NCI-H146 treated with DMSO at 0.1 percent for 48 hours (cell line): ENCODE measurements around the gene MINK1.
A peak's percentile ranks its signal among the peaks of the same experiment; 100 is the strongest.
"Not testable (repeated sequence)": the region's sequence is repeated elsewhere in the genome, so short reads cannot be mapped to it uniquely, and the experiment has no call there.

Experiments used
- DNase-seq: peaks from one replicate; lab custom pipeline; 2025; ENCODE audit not compliant: unreplicated experiment; lab: John Stamatoyannopoulos, UW

MINK1 gene

GRCh38 chr17:4810696-4811290 is 22.3 kb upstream of the MINK1 start:
- no peak for DNase-seq

GRCh38 chr17:4811471-4811870 is 21.7 kb upstream of the MINK1 start:
- DNase-seq: no peak

DNA sequence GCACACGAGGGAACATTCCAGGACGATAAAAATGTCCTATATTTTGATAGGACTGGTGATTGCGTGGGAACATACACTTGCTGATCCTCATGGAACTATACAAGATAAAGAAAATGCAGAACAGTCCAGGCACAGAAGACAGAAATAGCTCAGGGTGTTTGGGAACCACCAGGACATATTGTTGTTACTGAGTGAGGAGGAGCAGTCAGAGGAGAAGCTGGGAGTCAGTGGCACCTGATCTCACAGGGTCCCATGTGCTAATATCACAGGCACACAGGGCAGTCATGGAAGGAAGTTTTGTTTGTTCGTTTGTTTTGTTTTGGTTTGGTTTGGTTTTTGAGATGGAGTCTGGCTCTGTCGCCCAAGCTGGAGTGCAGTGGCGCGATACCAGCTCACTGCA is 20.4 kb upstream of the MINK1 start:
- DNase-seq: no peak

DNA sequence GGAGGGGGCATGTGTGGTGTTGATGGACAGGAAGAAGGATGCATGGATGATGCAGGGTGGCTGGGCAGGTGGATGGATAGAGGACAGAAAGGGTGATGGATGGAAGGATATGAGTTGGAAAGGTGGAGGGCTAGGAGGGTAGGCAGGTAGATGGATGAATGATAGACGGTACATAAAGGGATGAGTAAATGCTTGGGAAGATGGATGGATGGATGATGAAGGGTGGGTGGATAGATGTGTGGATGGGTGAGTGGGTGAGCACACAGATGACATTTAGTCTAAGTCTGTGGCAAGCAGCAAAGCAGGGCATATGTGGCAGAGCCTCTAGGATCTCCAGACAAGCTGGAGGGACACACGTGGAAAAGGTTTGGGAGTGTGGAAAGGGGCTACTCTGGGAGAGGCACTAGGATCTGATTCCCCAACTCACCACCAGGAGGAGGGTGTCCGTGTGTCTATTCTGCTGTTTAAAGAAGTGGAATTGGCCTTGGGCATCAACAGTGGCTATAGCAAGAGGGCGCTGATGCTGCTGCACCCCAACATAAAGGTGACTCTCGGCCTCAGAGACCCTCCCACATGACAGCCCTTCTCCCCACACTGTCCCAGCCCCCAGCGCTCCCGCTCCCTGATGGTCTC is 18.0 kb upstream of the MINK1 start:
- DNase-seq: no peak

- no peak for DNase-seq
Observed at GRCh38 chr17:4816826-4817225, 16.3 kb upstream of the MINK1 start.

GRCh38 chr17:4818276-4818675 is 14.9 kb upstream of the MINK1 start:
- DNase-seq: no peak

DNA sequence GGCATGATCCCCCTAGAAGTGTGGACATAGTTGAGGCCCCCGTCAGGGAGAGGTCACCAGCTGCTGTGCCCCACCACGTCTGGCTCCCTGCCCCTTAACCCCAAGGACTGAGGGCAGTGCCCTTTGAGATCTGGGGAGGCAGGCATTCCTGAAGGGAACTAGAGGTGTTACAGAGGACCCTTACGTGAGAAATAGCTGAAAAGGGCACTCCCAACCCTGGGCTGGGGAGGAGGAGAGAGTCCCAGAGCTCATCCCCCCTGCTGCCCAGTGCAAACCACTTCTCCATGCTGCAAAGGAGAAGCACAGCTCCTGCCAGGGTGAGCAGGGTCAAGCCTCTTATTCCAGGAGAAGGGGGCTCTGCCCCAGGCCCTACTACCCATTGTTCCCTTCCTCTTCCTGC is 10.3 kb upstream of the MINK1 start:
- no peak for DNase-seq

DNA sequence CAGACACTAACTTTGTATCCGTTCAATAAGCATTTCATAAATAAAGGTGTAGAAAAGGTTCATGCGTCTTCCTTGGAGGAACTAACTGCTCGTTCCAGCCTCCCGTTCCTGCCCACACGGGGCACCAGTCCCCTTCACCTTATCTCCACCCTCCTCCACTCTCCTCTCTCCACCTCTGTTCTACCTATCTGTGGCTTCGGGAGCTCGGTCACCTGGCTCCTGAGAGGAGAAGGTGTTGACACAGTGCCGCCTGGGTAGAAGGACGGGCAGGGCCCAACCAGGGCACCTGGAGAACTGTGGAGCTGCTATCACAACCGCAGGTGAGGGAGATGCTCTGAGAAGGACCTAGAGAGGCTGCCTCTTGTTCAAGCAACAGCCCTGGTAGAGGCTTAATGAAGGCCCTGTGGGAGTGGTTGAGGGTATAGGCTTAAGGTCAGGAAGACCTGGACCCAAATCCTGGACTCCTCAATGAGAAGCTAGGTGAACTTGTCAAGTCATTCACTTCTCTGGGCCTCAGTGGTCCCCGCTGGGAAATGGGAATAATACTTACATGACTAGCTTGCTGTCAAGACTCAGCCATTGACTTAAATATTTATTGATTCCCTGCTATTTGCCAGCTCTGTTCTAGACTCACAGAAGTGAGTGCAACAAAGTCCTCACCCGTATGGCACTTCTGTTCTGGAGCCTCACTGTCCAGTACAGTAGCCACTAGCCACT is 9.6 kb upstream of the MINK1 start:
- DNase-seq: no peak

GRCh38 chr17:4827399-4827798 is 5.7 kb upstream of the MINK1 start:
- DNase-seq: no peak

DNA sequence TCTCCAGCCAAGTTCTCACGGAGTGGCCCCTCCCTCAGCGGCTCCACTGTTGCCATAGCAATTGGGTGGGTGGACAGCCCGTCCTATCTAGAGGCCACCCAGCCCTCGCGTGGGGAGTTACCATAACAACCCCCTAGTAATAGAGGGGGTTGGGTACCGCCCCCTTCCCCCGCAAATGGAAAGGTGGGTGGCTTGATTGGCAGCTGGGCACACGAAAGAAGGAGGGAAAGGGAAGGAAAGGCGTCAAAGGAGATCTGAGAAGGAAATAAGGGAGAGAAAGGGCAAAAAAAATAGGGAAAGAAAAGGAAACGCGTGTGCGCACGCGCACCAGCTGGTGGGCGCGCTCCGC is 337 bp upstream of the MINK1 start:
- DNase-seq: not testable (repeated sequence)

DNA sequence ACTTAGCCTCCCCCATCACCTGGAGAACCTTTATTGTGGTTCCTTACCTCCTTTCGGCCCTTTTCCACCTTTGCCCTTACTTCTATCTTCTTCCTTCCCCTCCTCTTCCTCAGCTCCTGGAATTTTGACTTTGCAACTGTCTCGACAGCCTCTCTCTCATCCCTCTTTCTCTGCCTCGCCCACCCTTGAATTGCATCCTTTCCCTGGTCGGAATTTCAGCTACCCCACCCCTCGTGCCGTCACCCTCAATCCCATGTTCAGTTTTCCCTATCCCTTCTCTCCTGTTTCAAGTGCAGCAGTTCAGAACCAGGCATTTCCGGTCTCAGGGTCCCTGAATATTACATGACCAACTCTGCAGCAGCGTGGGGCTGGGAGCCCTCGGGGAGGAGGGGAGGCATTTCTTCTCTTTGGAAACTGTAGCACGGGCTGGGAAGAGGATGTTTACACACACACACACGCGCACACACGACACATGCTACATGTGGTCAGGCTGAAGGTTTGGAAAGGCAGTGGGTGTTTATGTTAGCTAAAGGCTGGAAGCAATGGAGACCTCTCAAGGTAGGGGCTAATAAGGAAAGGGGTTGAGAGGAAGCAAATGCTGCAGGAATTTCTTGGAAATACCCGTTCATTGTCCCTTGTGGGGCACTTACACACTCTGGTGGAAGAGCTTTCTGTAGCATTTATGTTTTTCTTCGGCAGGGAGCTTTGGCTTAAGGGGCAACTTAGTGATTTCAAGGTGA is 971 bp downstream of the MINK1 start:
- peak; percentile 16 for DNase-seq

DNA sequence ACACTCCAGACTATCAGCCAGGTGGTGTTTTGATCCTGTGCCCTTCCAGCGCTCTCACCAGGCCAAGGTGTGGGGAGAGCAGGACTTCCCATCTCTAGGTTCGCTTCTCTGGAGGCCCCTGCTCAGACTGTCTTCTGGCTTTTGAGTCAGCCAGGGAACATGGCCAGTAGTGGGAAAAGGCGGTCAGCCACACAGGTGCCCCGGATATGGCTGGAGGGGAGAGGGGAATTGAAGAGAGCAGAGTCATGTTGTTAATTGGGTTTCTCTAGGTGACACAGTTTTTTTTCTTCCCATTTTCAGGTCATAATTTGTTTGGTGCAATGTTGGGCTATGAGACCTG is 1.5 kb downstream of the MINK1 start:
- no peak for DNase-seq

GRCh38 chr17:4836221-4836620 is 3.1 kb downstream of the MINK1 start:
- DNase-seq: no peak

DNA sequence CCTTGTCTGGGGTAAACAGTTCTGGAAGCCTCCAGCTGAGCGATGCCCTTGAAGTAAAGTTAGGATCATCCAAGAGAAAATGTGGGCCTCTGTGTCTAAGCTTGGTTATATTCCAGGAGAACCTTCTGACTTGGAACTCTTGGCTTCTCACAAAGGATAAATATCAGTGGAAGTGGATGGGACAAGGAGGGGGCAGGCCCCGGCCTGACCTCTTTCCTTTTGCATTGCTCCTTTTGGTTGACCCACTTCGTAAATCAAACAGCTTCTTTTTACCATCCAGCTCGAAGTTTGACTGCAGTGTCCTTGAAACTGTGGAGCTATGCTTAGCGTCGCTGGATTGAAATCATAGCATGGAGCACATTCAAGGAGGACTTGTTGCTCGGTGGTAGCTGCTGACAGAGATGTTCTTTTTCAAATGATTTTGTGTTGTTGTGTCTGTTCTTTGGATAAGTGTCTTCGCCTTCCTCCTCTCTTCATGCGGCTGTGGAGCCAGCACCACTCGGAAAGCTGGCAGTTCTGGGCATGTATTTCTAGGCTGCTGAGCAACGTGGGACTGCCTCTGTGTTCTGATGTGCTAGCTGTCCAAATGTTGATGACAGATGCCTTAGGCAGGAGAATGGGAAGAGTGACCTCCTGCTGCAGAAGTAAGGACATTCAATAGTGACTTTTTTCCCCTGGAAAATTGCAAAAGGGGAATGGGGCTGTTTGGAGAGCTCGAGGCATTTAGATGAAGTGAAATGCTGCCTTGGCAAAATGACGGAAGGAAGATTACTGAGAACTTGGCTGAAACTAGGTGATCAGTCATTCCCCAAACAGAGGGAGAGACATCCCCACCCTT is 4.5 kb downstream of the MINK1 start:
- no peak for DNase-seq

- no peak for DNase-seq
Observed at GRCh38 chr17:4838309-4838785, 5.2 kb downstream of the MINK1 start.

GRCh38 chr17:4839221-4839620 is 6.1 kb downstream of the MINK1 start:
- no peak for DNase-seq

- DNase-seq: no peak
Observed at GRCh38 chr17:4839965-4840892, 7.1 kb downstream of the MINK1 start.

DNA sequence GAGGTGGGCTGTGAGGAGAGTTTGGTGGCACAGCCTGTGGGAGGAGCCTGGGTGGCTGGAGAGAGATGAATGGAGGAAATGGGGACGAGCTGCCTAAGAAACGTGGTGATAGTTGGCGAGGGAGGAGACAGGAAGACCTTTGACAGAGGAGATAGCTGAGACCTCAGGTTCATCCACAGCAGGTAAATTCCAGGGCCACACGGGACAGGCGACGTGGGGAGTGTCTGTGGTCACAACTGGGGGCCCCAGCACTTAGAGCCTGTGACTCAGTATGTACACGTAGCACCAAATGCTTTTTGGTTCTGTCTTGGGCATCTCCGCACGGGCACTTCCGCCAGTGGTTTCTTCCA is 7.7 kb downstream of the MINK1 start:
- no peak for DNase-seq

DNA sequence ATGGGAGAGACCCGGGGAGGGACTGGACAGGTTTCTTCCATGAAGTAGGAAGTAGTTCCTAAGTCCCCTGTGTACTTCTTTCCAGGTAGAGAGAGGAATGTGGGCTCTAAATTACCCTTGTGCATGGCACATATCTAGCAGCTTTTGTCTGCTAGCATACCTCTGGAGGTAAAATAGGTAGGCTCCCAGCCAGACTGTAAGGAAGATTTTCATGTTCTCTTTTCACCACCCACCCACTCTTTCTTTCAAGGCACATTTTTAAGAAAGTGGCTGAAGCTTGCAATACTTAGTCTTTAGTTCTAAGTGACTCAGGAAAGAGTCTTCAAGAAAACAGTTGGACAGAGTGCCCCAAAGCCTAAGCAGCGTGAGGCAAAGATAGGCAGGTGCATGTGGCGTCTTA is 9.2 kb downstream of the MINK1 start:
- no peak for DNase-seq
